A204.1 (cell line): ENCODE measurements around the gene SNRNP40.

ENCODE experiments used
- FAIRE-seq: peaks from 2 replicates; lab custom pipeline; 2012; peaks lifted over from hg19 to GRCh38; lab: Jason Lieb, UNC

SNRNP40 gene

GRCh38 chr1:31230378-31230777, 66.2 kb downstream of the SNRNP40 start:
- FAIRE-seq: no peak

DNA sequence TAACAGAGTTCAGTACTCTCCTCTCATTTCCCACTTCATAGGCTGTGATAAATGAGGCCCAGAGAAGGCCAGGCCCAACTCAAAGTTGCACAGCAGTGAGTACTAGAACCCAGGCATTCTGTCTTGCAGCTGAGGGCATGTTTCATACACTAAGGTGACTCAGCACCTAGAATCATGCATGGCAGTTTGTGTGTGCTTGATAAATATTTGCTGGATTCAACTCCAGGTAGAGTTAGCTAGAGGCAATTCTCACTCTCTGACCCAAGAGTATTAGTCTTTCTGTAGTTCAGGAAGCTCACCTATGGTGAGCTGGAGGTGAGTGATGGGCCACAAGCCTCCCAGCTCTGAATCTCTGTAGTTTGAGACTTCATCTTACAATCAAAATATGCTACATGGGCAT, 67.6 kb downstream of the SNRNP40 start:
- no peak for FAIRE-seq

- FAIRE-seq: no peak
Measured at GRCh38 chr1:31227891-31228568, 68.6 kb downstream of the SNRNP40 start.

DNA sequence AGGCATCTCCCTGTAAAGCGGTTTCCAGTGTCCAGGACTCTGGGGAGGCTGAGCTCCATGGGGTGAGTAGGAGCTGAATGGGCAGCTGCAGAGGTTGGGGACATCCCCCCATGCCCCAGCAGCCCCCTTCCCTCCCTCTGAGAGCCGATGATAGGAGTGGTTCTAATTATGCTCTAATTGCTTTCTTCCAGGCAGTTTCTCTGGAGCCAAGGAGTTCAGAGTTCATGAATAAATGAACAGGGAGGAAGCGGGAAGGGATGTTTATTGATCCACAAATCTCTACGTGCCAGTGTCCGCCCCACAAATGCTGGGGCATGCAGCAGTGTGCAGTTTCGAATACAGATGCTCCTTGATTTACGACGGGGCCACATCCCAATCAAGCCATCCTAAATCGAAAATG, 72.5 kb downstream of the SNRNP40 start:
- no peak for FAIRE-seq

DNA sequence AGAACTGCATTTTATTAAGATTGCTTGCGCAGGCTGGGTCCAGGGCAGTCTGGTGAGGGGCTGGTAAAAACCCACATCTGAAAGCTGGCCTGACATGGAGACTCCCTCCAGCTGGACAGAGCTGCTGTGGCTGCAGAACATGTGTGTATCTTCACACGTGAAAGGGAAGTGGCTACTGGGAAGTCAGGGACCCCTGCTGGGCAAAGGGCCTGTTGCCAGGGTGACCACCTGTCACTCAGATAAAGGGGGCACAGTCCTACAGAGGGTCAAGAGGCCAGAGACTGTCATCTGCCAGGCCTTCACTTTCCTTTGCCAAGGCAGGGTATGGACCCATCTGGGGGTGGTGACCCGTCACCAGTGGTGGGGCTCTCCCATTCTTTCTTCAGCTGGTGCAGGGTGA, 74.4 kb downstream of the SNRNP40 start:
- FAIRE-seq: no peak

GRCh38 chr1:31221072-31221471, 75.5 kb downstream of the SNRNP40 start:
- no peak for FAIRE-seq

- no peak for FAIRE-seq
Measured at GRCh38 chr1:31219489-31219888, 77.1 kb downstream of the SNRNP40 start.

DNA sequence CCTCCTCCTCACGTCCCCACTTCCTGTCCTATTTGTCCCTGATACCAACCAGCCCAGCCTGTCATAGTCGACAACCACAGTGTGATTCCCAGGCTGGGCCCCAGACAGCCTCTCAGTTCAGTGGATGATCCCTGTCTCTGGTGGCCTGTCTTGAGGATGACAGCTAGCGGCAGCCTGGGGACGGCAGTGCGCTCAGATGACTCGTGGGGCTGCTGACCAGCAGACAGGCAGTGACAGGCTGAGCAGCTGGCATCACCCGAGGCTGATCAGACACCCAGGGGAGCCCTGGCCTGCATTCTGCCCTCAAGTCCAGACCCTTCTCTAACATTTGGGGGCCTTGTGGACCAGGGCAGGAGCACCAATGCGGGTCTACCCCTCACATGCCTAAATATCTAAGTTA, 77.9 kb downstream of the SNRNP40 start:
- FAIRE-seq: no peak

DNA sequence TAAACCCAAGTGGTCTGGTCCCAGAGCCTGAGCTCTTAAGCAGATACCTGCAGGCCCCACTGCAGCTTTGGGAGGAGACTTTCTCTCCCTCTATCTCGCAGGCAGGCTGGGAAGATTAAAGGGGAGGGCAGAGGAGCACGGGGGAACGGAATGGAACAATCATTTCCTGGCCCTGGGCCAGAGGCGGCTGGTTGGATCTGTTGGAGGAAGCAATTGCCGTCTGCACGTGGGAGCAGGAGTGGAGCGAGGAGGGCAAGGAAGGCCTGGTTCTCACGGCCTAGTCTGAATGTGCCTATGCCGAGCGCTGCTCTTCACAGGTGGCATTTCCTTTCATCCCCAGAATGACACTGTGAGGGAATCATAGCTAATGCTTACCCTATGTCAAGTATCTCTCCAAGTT, 80.6 kb downstream of the SNRNP40 start:
- no peak for FAIRE-seq

DNA sequence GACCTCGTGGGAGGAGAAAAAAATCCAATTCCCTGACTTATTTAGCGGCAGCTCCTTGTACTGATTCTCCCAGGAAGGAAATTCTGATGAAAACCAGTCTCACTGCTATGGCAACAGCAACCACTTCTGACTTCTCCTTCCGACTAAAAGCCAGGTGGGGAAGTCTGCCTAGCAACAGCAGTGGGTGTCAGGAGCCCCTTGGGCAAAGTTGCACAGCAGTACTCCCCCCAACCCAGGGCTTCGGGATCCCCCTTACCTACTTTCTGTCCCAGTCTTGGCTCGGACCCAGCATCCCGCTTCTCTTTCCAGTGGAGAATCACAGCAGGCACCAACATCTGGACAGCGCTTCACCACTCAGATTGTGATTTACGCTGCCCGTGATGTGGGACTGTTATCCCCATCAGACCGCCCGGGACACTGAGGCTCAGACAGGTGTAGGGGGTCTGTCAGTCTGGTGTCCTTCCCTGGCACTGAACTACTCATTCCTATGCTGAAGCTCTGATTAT, 81.5 kb downstream of the SNRNP40 start:
- FAIRE-seq: no peak

DNA sequence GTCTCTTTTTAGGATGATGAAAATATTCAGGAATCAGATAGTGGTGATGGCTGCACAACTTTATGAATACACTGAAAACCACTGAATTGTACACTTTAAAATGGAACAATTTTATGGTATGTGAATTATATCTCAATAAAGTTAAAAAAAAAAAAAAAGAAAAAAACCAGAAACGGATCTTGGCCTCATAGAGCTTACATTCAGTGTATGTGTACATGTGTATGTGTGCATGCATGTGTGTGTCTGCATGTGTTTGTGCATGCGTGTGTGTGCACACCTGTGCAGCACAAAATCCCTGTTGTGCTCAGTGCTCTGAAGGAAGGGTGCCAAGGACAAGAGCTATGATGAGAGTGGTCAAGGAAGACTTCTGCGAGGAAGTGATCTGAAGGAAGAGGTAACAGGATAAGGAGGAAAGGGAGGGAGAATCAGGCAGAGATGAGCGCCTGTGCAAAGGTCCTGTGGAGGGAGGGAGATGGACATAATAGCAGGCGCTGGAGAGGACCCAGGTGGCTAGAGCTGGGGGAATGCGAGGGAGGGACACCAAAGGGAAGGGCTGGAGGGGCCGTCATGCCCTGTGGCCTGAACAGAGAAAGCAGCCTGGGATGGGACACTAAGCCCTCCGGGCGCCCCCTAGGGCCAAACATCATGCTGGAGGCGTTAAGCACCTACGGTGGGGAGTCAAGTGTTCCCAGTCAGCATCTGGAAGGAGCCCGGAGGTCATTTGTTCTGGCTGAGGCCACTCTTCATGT, 82.1 kb downstream of the SNRNP40 start:
- no peak for FAIRE-seq
